Sigmoid colon (tissue), 4 donors: ENCODE measurements around the gene GPX3.
A peak's percentile ranks its signal among the peaks of the same experiment; 100 is the strongest.

Experiments
- EP300 ChIP-seq, 4 donors: sonication (generic); formaldehyde crosslinking; IDR thresholded peaks; one replicate each; pipeline ENCODE4 v1.6.1; 2017; ENCODE audit warnings: antibody characterized with exemption in 4 of 4
- POLR2A ChIP-seq, 2 donors: fragments of 450-650 bp; IDR thresholded peaks; one replicate each; pipeline ENCODE4 v1.6.1; 2016; ENCODE audit warnings: antibody characterized with exemption in 2 of 2, mild to moderate bottlenecking in 2 of 2, moderate library complexity in 2 of 2
- POLR2AphosphoS5 ChIP-seq, 4 donors: sonication (generic); formaldehyde crosslinking; IDR thresholded peaks; one replicate each; pipeline ENCODE4 v1.6.1; 2017; ENCODE audit warnings: antibody characterized with exemption in 4 of 4
- TF ChIP-seq, protein P1 (sequence below), 4 experiments: fragments of 450-650 bp in 3 of 4; fragments of 200-600 bp in 1 of 4; IDR thresholded peaks; one replicate each; pipeline ENCODE4 v1.5.1; 2016 to 2019; ENCODE audit warnings: antibody characterized with exemption in 4 of 4, mild to moderate bottlenecking in 3 of 4, moderate library complexity in 2 of 4

DNA sequence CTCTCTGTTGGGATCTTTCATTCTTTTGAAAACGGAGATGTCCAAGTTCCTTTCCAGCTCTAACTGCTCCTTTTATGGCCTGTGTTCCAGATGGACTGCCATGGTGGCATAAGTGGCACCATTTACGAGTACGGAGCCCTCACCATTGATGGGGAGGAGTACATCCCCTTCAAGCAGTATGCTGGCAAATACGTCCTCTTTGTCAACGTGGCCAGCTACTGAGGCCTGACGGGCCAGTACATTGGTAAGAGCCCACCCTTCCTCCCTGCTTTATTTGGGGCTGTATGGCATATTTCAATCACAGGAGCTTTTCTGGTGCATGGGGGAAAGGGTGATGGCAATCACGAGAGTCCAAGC is 4.8 kb downstream of the GPX3 start:
- TF ChIP-seq POLR2AphosphoS5 (IDR thresholded peaks at IDR 0.05) (peak in 1 of 4 donors; percentile 17), POLR2A (IDR thresholded peaks at IDR 0.05) (no peak), EP300 (IDR thresholded peaks at IDR 0.05) (no peak)
- TF ChIP-seq, protein P1, sequence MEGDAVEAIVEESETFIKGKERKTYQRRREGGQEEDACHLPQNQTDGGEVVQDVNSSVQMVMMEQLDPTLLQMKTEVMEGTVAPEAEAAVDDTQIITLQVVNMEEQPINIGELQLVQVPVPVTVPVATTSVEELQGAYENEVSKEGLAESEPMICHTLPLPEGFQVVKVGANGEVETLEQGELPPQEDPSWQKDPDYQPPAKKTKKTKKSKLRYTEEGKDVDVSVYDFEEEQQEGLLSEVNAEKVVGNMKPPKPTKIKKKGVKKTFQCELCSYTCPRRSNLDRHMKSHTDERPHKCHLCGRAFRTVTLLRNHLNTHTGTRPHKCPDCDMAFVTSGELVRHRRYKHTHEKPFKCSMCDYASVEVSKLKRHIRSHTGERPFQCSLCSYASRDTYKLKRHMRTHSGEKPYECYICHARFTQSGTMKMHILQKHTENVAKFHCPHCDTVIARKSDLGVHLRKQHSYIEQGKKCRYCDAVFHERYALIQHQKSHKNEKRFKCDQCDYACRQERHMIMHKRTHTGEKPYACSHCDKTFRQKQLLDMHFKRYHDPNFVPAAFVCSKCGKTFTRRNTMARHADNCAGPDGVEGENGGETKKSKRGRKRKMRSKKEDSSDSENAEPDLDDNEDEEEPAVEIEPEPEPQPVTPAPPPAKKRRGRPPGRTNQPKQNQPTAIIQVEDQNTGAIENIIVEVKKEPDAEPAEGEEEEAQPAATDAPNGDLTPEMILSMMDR (IDR thresholded peaks at IDR 0.05): no peak
